ENCODE measurements around the gene MBNL1. TPM values are rescaled to one million over a fixed set of nuclear protein-coding genes. Genes with fewer than 3 reads are reported as not detected.

MBNL1 gene
- total RNA-seq, 2 donors from 2014 or later = 322 to 452 TPM

GRCh38 chr3:152338159-152338720, 69.5 kb downstream of the MBNL1 start:
- Mint-ChIP-seq H3K27ac (peak overlapping the region; percentile 55), H3K36me3 (ENCODE audit: low read depth) (peaks cover 96% of the 10 kb centered on the region), H3K9me3 (no peaks in the 10 kb centered on the region), H3K4me3 (peak overlapping the region; percentile 47), H3K4me1 (peaks cover 48% of the 10 kb centered on the region), H3K27me3 (no peaks in the 10 kb centered on the region)
- ATAC-seq (replicated peaks) = no peak

DNA sequence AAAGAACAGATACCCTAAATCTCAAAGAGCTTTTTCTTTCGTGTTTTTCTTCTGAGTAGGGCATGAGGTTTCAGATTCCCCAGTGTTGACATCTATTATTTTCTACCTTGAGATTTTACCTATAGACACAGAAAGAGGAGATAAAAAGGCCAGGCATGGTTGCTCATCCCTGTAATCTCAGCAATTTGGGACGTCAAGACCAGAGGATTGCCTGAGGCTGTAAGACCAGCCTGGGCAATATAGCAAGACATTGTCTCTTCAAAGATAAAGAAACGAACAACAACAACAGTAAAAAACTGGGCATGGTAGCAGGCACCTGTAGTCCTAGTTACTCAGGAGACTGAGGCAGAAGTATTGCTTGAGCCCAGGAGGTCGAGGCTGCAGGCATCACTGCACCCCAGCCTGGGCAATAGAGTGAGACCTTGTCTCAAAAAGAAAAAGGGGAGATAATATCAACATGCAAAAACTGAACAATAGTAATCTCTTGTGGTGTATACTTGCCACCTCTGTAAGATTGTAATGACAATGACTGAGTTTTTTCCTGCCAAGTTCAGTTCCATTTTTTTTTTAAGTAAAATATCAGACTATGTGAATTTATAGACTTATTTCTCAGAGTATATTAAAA, 71.3 kb downstream of the MBNL1 start:
- no peak for ATAC-seq (replicated peaks)
- Mint-ChIP-seq H3K27me3 (no peaks in the 10 kb centered on the region), H3K9me3 (no peaks in the 10 kb centered on the region), H3K4me1 (peaks cover 39% of the 10 kb centered on the region), H3K36me3 (ENCODE audit: low read depth) (peaks cover 96% of the 10 kb centered on the region), H3K4me3 (no peak overlapping the region), H3K27ac (peak overlapping the region; percentile 63)

GRCh38 chr3:152345233-152345632, 76.5 kb downstream of the MBNL1 start:
- ATAC-seq (replicated peaks) = no peak
- peak overlapping the region; percentile 28 for H3K27ac Mint-ChIP-seq

DNA sequence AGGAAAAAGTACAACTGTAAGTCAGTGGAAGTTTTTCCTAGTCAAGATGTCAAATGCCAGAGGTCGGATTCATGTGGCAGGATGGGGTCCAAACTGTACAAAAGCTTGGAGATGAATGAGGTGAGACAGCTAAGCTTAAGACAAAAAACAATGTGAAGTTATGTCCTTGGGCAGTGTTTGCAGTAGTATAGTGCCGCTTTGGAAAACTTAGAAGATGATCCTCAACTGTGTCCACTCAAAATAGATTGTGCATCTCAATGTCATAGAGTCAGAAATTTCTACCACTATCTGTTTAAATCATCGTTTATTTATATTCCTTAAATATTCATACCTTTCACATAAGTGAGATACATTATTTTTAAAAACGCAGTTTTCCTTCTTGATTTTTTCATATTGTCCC, 77.3 kb downstream of the MBNL1 start:
- H3K4me3 Mint-ChIP-seq = no peak overlapping the region
- H3K27ac Mint-ChIP-seq = no peak overlapping the region
- H3K36me3 Mint-ChIP-seq (ENCODE audit: low read depth) = peaks cover 54% of the 10 kb centered on the region
- no peaks in the 10 kb centered on the region for H3K27me3 Mint-ChIP-seq
- ATAC-seq (replicated peaks) = no peak
- H3K9me3 Mint-ChIP-seq = no peaks in the 10 kb centered on the region
- peaks cover 17% of the 10 kb centered on the region for H3K4me1 Mint-ChIP-seq

More at GRCh38 chr3:152345233-152345632, 76.5 kb downstream of the MBNL1 start:
- peak overlapping the region; percentile 14 for H3K4me3 Mint-ChIP-seq
- peaks cover 21% of the 10 kb centered on the region for H3K4me1 Mint-ChIP-seq
- H3K36me3 Mint-ChIP-seq (ENCODE audit: low read depth) = peaks cover 63% of the 10 kb centered on the region
- H3K9me3 Mint-ChIP-seq = no peaks in the 10 kb centered on the region
- H3K27me3 Mint-ChIP-seq = no peaks in the 10 kb centered on the region

DNA sequence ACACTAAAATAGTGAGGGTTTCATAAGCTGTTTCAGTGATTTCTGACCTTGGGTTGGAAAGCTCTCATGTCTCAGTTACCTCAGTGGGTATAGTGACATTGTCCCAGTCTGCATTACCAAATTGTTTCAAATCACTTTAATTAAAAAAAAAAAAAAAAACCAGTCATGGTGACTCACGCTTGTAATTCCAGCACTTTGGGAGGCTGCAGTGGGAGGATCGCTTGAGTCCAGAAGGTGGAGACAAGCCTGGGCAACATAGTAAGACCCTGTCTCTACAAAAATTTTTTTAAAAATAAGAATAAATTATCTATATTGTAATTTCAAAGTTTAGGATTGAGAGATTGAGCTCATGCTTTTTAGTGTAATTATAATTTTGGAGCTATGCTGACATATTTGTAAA, 78.0 kb downstream of the MBNL1 start:
- no peak for ATAC-seq (replicated peaks)
- peaks cover 17% of the 10 kb centered on the region for H3K4me1 Mint-ChIP-seq

GRCh38 chr3:152348436-152349177, 79.9 kb downstream of the MBNL1 start:
- no peak for ATAC-seq (replicated peaks)
- H3K27me3 Mint-ChIP-seq = no peaks in the 10 kb centered on the region
- H3K9me3 Mint-ChIP-seq = no peaks in the 10 kb centered on the region
- H3K36me3 Mint-ChIP-seq (ENCODE audit: low read depth) = peaks cover 44% of the 10 kb centered on the region
- H3K4me3 Mint-ChIP-seq = no peak overlapping the region
- no peak overlapping the region for H3K27ac Mint-ChIP-seq
- peaks cover 21% of the 10 kb centered on the region for H3K4me1 Mint-ChIP-seq

More for the DNA sequence above, 78.0 kb downstream of the MBNL1 start:
- H3K27ac Mint-ChIP-seq = no peak overlapping the region
- no peak overlapping the region for H3K4me3 Mint-ChIP-seq
- H3K36me3 Mint-ChIP-seq (ENCODE audit: low read depth) = peaks cover 48% of the 10 kb centered on the region
- H3K9me3 Mint-ChIP-seq = no peaks in the 10 kb centered on the region
- H3K27me3 Mint-ChIP-seq = no peaks in the 10 kb centered on the region

GRCh38 chr3:152349392-152349791, 80.7 kb downstream of the MBNL1 start:
- no peak for ATAC-seq (replicated peaks)
- H3K9me3 Mint-ChIP-seq = no peaks in the 10 kb centered on the region
- H3K4me1 Mint-ChIP-seq = peaks cover 21% of the 10 kb centered on the region
- no peaks in the 10 kb centered on the region for H3K27me3 Mint-ChIP-seq
- no peak overlapping the region for H3K4me3 Mint-ChIP-seq
- H3K27ac Mint-ChIP-seq = no peak overlapping the region
- peaks cover 42% of the 10 kb centered on the region for H3K36me3 Mint-ChIP-seq (ENCODE audit: low read depth)

- ATAC-seq (replicated peaks) = peak; percentile 37
- H3K36me3 Mint-ChIP-seq (ENCODE audit: low read depth) = peaks cover 41% of the 10 kb centered on the region
- no peaks in the 10 kb centered on the region for H3K9me3 Mint-ChIP-seq
- no peak overlapping the region for H3K27ac Mint-ChIP-seq
- no peaks in the 10 kb centered on the region for H3K27me3 Mint-ChIP-seq
- H3K4me3 Mint-ChIP-seq = no peak overlapping the region
- H3K4me1 Mint-ChIP-seq = peaks cover 16% of the 10 kb centered on the region
These were observed 81.4 kb downstream of the MBNL1 start for GRCh38 chr3:152350139-152350538.

DNA sequence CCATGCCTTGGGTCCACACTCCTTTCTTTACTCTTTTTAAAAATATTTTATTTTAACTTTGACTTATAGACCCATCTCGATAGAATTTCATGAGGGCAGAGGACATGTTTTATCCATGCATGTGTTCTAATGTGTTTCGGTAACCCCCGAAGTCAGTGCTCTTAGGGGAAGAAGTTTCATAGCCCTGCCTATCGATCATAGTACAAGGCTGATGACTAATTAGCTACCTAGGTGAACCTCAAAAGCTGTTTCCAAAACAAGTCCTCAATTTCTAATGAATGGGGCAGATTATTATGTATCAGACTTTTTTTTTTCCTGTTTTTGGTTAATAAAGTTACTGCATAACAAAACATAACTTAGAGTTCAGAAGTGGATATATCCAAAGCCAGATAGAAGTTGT, 82.0 kb downstream of the MBNL1 start:
- ATAC-seq (replicated peaks) = peak; percentile 51
- H3K4me3 Mint-ChIP-seq = peak overlapping the region; percentile 26
- peaks cover 41% of the 10 kb centered on the region for H3K36me3 Mint-ChIP-seq (ENCODE audit: low read depth)
- H3K9me3 Mint-ChIP-seq = no peaks in the 10 kb centered on the region
- H3K27ac Mint-ChIP-seq = no peak overlapping the region
- H3K27me3 Mint-ChIP-seq = no peaks in the 10 kb centered on the region
- peaks cover 14% of the 10 kb centered on the region for H3K4me1 Mint-ChIP-seq

GRCh38 chr3:152352554-152352953, 83.8 kb downstream of the MBNL1 start:
- peaks cover 20% of the 10 kb centered on the region for H3K4me1 Mint-ChIP-seq
- ATAC-seq (replicated peaks) = peak; percentile 43

GRCh38 chr3:152353578-152353977, 84.8 kb downstream of the MBNL1 start:
- Mint-ChIP-seq H3K4me3 (peak overlapping the region; percentile 4), H3K9me3 (no peaks in the 10 kb centered on the region), H3K27ac (peak overlapping the region; percentile 93), H3K4me1 (peaks cover 29% of the 10 kb centered on the region), H3K36me3 (ENCODE audit: low read depth) (peaks cover 56% of the 10 kb centered on the region), H3K27me3 (no peaks in the 10 kb centered on the region)
- no peak for ATAC-seq (replicated peaks)

More at GRCh38 chr3:152352554-152352953, 83.8 kb downstream of the MBNL1 start:
- Mint-ChIP-seq H3K4me3 (peak overlapping the region; percentile 71), H3K27ac (peak overlapping the region; percentile 93), H3K9me3 (no peaks in the 10 kb centered on the region), H3K27me3 (no peaks in the 10 kb centered on the region), H3K36me3 (ENCODE audit: low read depth) (peaks cover 49% of the 10 kb centered on the region)

- no peaks in the 10 kb centered on the region for H3K27me3 Mint-ChIP-seq
- H3K4me1 Mint-ChIP-seq = peaks cover 46% of the 10 kb centered on the region
- peaks cover 74% of the 10 kb centered on the region for H3K36me3 Mint-ChIP-seq (ENCODE audit: low read depth)
- H3K9me3 Mint-ChIP-seq = no peaks in the 10 kb centered on the region
- peak overlapping the region; percentile 62 for H3K4me3 Mint-ChIP-seq
- no peak for ATAC-seq (replicated peaks)
- H3K27ac Mint-ChIP-seq = peak overlapping the region; percentile 82
These were observed 87.3 kb downstream of the MBNL1 start for GRCh38 chr3:152355744-152356665.

DNA sequence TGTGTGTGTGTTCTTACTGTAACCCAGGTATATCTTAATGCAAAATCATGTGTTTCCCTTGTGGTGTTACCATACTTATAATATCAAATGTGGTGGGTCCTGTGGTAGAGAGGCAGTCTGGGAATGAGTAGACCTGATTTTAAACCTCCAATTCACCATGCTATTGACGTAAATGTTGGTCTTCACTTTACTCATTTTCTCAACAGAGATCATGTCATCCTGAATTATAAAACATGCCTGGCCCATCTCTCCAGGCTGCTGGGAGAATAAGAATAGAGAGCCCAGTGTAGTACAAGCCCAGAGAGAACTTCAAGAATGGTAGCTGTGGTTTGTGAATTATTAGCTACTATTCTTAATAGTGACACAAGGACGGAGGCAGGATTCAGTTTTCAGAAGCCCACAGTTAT, 88.1 kb downstream of the MBNL1 start:
- H3K36me3 Mint-ChIP-seq (ENCODE audit: low read depth) = peaks cover 82% of the 10 kb centered on the region
- H3K27ac Mint-ChIP-seq = peak overlapping the region; percentile 82
- H3K4me3 Mint-ChIP-seq = peak overlapping the region; percentile 62
- no peaks in the 10 kb centered on the region for H3K9me3 Mint-ChIP-seq
- H3K4me1 Mint-ChIP-seq = peaks cover 51% of the 10 kb centered on the region
- peak; percentile 79 for ATAC-seq (replicated peaks)
- H3K27me3 Mint-ChIP-seq = no peaks in the 10 kb centered on the region

GRCh38 chr3:152357587-152357986, 88.9 kb downstream of the MBNL1 start:
- Mint-ChIP-seq H3K27me3 (no peaks in the 10 kb centered on the region), H3K4me3 (peak overlapping the region; percentile 62), H3K27ac (peak overlapping the region; percentile 82), H3K9me3 (no peaks in the 10 kb centered on the region), H3K36me3 (ENCODE audit: low read depth) (peaks cover 84% of the 10 kb centered on the region), H3K4me1 (peaks cover 53% of the 10 kb centered on the region)
- peak; percentile 58 for ATAC-seq (replicated peaks)

Data from activated T-helper 17 cell treated with anti-CD3 and anti-CD28 coated beads, Interleukin-2, amount 50 U/mL, for 72 hours (primary cell).